Common myeloid progenitor, CD34-positive (primary cell): ENCODE results near the gene C16orf90.
"Not testable (repeated sequence)": the region's sequence is repeated elsewhere in the genome, so short reads cannot be mapped to it uniquely, and the experiment has no call there.

ENCODE experiments used
- CTCF ChIA-PET: fragments of 350-600 bp; sonication (Branson Sonifier 250); formaldehyde crosslinking; loops from one replicate; lab custom pipeline; 2021; ENCODE audit warnings: antibody characterized with exemption; lab: Charles Lee
- POLR2A ChIA-PET: fragments of 350-600 bp; sonication (Branson Sonifier 250); formaldehyde crosslinking; loops from one replicate; lab custom pipeline; 2021; ENCODE audit warnings: antibody characterized with exemption; lab: Charles Lee
- DNase-seq, 3 donors: peaks; one replicate each; pipeline versions ENCODE4 v3.0.0 to v3.0.0-alpha.2; 2013
- H3K27ac ChIP-seq, 2 experiments: 1 replicate in 1 of 2; 2 replicates in 1 of 2; pipeline ENCODE4 v1.7.0; 2013; ENCODE audit warnings: inconsistent platforms in 2 of 2, low read length in 2 of 2, mild to moderate bottlenecking in 2 of 2, low read depth in 1 of 2, moderate library complexity in 1 of 2; ENCODE audit not compliant: severe bottlenecking in 2 of 2, insufficient read depth in 1 of 2, poor library complexity in 1 of 2
- H3K27me3 ChIP-seq, 5 experiments: replicated peaks in 2 of 5; 1 replicate in 3 of 5; 2 replicates in 2 of 5; pipeline versions ENCODE4 v1.6.1 to v1.7.0; 2013; ENCODE audit warnings: low read length in 4 of 5, mild to moderate bottlenecking in 2 of 5, moderate library complexity in 2 of 5, inconsistent platforms in 1 of 5; ENCODE audit not compliant: insufficient read depth in 5 of 5, control insufficient read depth in 4 of 5
- H3K36me3 ChIP-seq, 4 experiments: 1 replicate in 2 of 4; 2 replicates in 2 of 4; pipeline versions ENCODE4 v1.6.1 to v1.7.0; 2013; ENCODE audit warnings: low read length in 3 of 4, control low read depth in 1 of 4, mild to moderate bottlenecking in 1 of 4; ENCODE audit not compliant: control insufficient read depth in 4 of 4, insufficient read depth in 4 of 4
- H3K4me1 ChIP-seq, 4 experiments: 1 replicate in 3 of 4; 2 replicates in 1 of 4; pipeline versions ENCODE4 v1.6.1 to v1.7.1; 2013; ENCODE audit warnings: low read length in 3 of 4, mild to moderate bottlenecking in 3 of 4, control low read depth in 1 of 4, inconsistent platforms in 1 of 4, moderate library complexity in 1 of 4; ENCODE audit not compliant: control insufficient read depth in 4 of 4, insufficient read depth in 4 of 4; ENCODE audit errors: control extremely low read depth in 1 of 4
- H3K4me3 ChIP-seq, 7 experiments: 1 replicate in 4 of 7; 2 replicates in 3 of 7; pipeline versions ENCODE4 v1.5.1 to v1.7.0; 2013; ENCODE audit warnings: mild to moderate bottlenecking in 7 of 7, low read length in 6 of 7, moderate library complexity in 6 of 7, inconsistent platforms in 2 of 7, low read depth in 2 of 7, control low read depth in 1 of 7; ENCODE audit not compliant: insufficient read depth in 4 of 7, control insufficient read depth in 1 of 7; ENCODE audit errors: extremely low read depth in 1 of 7
- H3K9me3 ChIP-seq, 5 experiments: 1 replicate in 4 of 5; 2 replicates in 1 of 5; pipeline versions ENCODE4 v1.6.1 to v1.7.1; 2013; ENCODE audit warnings: low read length in 4 of 5, mild to moderate bottlenecking in 2 of 5, inconsistent platforms in 1 of 5, low read depth in 1 of 5, moderate library complexity in 1 of 5; ENCODE audit not compliant: control insufficient read depth in 4 of 5, insufficient read depth in 2 of 5; ENCODE audit errors: control extremely low read depth in 1 of 5
- WGBS: methylation state at CpG from one replicate; pipeline ENCODE4 v1.1.5; 2013; ENCODE audit not compliant: insufficient coverage; 5-methylcytosine and 5-hydroxymethylcytosine counted together

C16orf90 gene

GRCh38 chr16:3478242-3478925 is 16.9 kb downstream of the C16orf90 start:
- POLR2A ChIA-PET: no interaction called here
- no peaks in the 10 kb centered on the region for H3K27me3 ChIP-seq
- WGBS: 97% methylated on average over 8 of the region's 11 CpGs
- CTCF ChIA-PET: interaction anchor here (1.2 kb wide), 1 partner anchor 8 kb away, joined by 3 read pairs; no protein-coding TSS in a partner anchor
- peaks cover 0 to 54% (median 32%) of the 10 kb centered on the region in 4 experiments for H3K36me3 ChIP-seq
- H3K4me1 ChIP-seq: no peaks in the 10 kb centered on the region
- no peak overlapping the region for H3K27ac ChIP-seq
- no peak for DNase-seq
- no peak overlapping the region for H3K4me3 ChIP-seq
- no peaks in the 10 kb centered on the region for H3K9me3 ChIP-seq

- no peaks in the 10 kb centered on the region for H3K27me3 ChIP-seq
- DNase-seq: no peak
- no peak overlapping the region for H3K27ac ChIP-seq
- POLR2A ChIA-PET: interaction anchor here (0.5 kb wide), 1 partner anchor 975 kb away, joined by 3 read pairs; no protein-coding TSS in a partner anchor
- peaks cover 0 to 46% (median 21%) of the 10 kb centered on the region in 4 experiments for H3K36me3 ChIP-seq
- H3K4me1 ChIP-seq: no peaks in the 10 kb centered on the region
- CTCF ChIA-PET: interaction anchor here (0.8 kb wide), 1 partner anchor 16 kb away, joined by 3 read pairs; no protein-coding TSS in a partner anchor
- H3K9me3 ChIP-seq: no peaks in the 10 kb centered on the region
- WGBS: no CpG with 5 or more reads among the region's 3 CpGs
- H3K4me3 ChIP-seq: no peak overlapping the region
These were observed 18.9 kb downstream of the C16orf90 start for GRCh38 chr16:3476409-3476808.

GRCh38 chr16:3475604-3476375 is 19.5 kb downstream of the C16orf90 start:
- Histone ChIP-seq H3K27me3 (no peaks in the 10 kb centered on the region), H3K4me3 (no peak overlapping the region), H3K36me3 (peaks cover 0 to 42% (median 18%) of the 10 kb centered on the region in 4 experiments), H3K4me1 (no peaks in the 10 kb centered on the region), H3K27ac (no peak overlapping the region), H3K9me3 (no peaks in the 10 kb centered on the region)
- no peak for DNase-seq
- WGBS: 96% methylated on average over 26 of the region's 29 CpGs
- POLR2A ChIA-PET: interaction anchor here (0.5 kb wide), 1 partner anchor 976 kb away, joined by 3 read pairs; no protein-coding TSS in a partner anchor
- CTCF ChIA-PET: interaction anchor here (0.8 kb wide), 1 partner anchor 15 kb away, joined by 3 read pairs; no protein-coding TSS in a partner anchor

GRCh38 chr16:3474870-3475269 is 20.4 kb downstream of the C16orf90 start:
- POLR2A ChIA-PET, H3K27me3 ChIP-seq, H3K4me3 ChIP-seq, DNase-seq, H3K4me1 ChIP-seq, H3K9me3 ChIP-seq, H3K27ac ChIP-seq: not testable (repeated sequence)
- WGBS: 80% methylated on average over 1 of the region's 7 CpGs
- peaks cover 0 to 42% (median 17%) of the 10 kb centered on the region in 4 experiments for H3K36me3 ChIP-seq
- CTCF ChIA-PET: interaction anchor here (0.9 kb wide), 1 partner anchor 9 kb away, joined by 4 read pairs; no protein-coding TSS in a partner anchor

- ChIA-PET POLR2A (no interaction called here), CTCF (interaction anchor here (0.9 to 1.4 kb wide), 2 partner anchors 9 to 13 kb away, joined by 4 to 6 read pairs; no protein-coding TSS in a partner anchor)
- H3K36me3 ChIP-seq: peaks cover 0 to 40% (median 11%) of the 10 kb centered on the region in 4 experiments
- H3K4me3 ChIP-seq: no peak overlapping the region
- DNase-seq: no peak
- no peaks in the 10 kb centered on the region for H3K9me3 ChIP-seq
- 96% methylated on average over 12 of the region's 16 CpGs for WGBS
- no peaks in the 10 kb centered on the region for H3K4me1 ChIP-seq
- H3K27ac ChIP-seq: no peak overlapping the region
- no peaks in the 10 kb centered on the region for H3K27me3 ChIP-seq
These were observed 21.0 kb downstream of the C16orf90 start for GRCh38 chr16:3474136-3474779.

- CTCF ChIA-PET: interaction anchor here (1.4 kb wide), 1 partner anchor 12 kb away, joined by 6 read pairs; no protein-coding TSS in a partner anchor
- H3K4me1 ChIP-seq, H3K27me3 ChIP-seq, DNase-seq, H3K9me3 ChIP-seq, H3K27ac ChIP-seq, H3K4me3 ChIP-seq, POLR2A ChIA-PET: not testable (repeated sequence)
- WGBS: 100% methylated on average over 2 of the region's 3 CpGs
- H3K36me3 ChIP-seq: peaks cover 0 to 36% (median 8%) of the 10 kb centered on the region in 4 experiments
These were observed 21.7 kb downstream of the C16orf90 start for GRCh38 chr16:3473596-3473943.
